VCaP (cell line): ENCODE results near the gene NKAIN2.
"Not testable (repeated sequence)": the region's sequence is repeated elsewhere in the genome, so short reads cannot be mapped to it uniquely, and the experiment has no call there.

Experiments
- H3K27ac ChIP-seq: fragments of 450-650 bp; 2 replicates; pipeline ENCODE4 v1.5.1; 2017
- TF ChIP-seq, protein P1 (sequence below): fragments of 450-650 bp; conservative IDR thresholded peaks from 2 replicates; pipeline ENCODE4 v1.5.1; 2017; ENCODE audit warnings: mild to moderate bottlenecking, moderate library complexity

Gene NKAIN2

GRCh38 chr6:124158024-124158423 lies 354.4 kb downstream of the NKAIN2 start:
- TF ChIP-seq, protein P1, sequence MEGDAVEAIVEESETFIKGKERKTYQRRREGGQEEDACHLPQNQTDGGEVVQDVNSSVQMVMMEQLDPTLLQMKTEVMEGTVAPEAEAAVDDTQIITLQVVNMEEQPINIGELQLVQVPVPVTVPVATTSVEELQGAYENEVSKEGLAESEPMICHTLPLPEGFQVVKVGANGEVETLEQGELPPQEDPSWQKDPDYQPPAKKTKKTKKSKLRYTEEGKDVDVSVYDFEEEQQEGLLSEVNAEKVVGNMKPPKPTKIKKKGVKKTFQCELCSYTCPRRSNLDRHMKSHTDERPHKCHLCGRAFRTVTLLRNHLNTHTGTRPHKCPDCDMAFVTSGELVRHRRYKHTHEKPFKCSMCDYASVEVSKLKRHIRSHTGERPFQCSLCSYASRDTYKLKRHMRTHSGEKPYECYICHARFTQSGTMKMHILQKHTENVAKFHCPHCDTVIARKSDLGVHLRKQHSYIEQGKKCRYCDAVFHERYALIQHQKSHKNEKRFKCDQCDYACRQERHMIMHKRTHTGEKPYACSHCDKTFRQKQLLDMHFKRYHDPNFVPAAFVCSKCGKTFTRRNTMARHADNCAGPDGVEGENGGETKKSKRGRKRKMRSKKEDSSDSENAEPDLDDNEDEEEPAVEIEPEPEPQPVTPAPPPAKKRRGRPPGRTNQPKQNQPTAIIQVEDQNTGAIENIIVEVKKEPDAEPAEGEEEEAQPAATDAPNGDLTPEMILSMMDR: no peak
- no peak overlapping the region for H3K27ac ChIP-seq

GRCh38 chr6:124163676-124164075 lies 360.0 kb downstream of the NKAIN2 start:
- H3K27ac ChIP-seq: no peak overlapping the region
- TF ChIP-seq, protein P1: no peak

- TF ChIP-seq, protein P1: no peak
- H3K27ac ChIP-seq: no peak overlapping the region
Measured at GRCh38 chr6:124164343-124164742, 360.7 kb downstream of the NKAIN2 start.

DNA sequence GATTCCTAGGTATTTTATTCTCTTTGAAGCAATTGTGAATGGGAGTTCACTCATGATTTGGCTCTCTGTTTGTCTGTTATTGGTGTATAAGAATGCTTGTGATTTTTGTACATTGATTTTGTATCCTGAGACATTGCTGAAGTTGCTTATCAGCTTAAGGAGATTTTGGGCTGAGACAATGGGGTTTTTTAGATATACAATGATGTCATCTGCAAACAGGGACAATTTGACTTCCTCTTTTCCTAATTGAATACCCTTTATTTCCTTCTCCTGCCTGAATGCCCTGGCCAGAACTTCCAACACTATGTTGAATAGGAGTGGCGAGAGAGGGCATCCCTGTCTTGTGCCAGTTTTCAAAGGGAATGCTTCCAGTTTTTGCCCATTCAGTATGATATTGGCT lies 363.6 kb downstream of the NKAIN2 start:
- H3K27ac ChIP-seq: not testable (repeated sequence)

- TF ChIP-seq, protein P1: no peak
- no peak overlapping the region for H3K27ac ChIP-seq
Measured at GRCh38 chr6:124190256-124190655, 386.6 kb downstream of the NKAIN2 start.

GRCh38 chr6:124193132-124193531 lies 389.5 kb downstream of the NKAIN2 start:
- H3K27ac ChIP-seq: no peak overlapping the region
- TF ChIP-seq, protein P1: no peak

DNA sequence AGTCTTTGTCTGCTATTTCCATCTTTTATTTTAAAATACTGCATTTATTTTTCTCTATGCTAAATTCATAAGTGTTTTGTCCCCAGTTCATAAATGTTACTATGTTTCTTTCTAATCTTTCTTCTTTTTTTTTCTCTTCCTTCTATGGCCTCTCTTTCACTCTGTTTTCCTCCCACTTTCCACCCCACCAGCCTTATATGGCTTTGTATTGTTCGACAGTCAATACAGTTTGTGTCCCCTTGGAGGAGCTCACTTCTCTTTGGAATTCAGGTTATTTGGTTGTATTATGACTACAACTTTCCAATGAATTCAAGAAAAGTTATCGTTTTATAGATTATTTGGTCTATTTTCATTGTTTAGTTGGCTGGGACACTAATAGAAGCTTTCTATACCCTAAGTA lies 393.5 kb downstream of the NKAIN2 start:
- H3K27ac ChIP-seq: no peak overlapping the region
- TF ChIP-seq, protein P1: no peak

DNA sequence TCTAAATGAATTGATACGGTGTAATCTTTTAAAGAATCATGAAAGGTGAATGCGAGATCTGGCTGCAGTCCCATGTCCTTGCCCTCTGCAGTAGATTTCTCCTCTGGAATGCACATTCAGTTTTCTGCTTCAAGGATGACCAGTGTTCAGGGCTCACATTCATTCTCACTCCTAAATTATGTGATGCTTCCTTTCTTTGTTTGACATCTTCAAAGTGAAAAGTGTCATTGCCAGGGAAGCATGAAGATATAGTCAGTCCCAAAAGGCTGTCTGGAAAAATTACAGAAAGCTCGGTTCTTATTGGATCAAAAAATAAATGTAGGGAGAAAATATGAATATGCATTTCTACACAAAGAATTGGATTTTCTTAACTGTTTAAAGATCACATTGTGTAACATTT lies 395.6 kb downstream of the NKAIN2 start:
- H3K27ac ChIP-seq: no peak overlapping the region
- TF ChIP-seq, protein P1: no peak
